ENCODE measurements around the gene RNU5D-1.

DNA sequence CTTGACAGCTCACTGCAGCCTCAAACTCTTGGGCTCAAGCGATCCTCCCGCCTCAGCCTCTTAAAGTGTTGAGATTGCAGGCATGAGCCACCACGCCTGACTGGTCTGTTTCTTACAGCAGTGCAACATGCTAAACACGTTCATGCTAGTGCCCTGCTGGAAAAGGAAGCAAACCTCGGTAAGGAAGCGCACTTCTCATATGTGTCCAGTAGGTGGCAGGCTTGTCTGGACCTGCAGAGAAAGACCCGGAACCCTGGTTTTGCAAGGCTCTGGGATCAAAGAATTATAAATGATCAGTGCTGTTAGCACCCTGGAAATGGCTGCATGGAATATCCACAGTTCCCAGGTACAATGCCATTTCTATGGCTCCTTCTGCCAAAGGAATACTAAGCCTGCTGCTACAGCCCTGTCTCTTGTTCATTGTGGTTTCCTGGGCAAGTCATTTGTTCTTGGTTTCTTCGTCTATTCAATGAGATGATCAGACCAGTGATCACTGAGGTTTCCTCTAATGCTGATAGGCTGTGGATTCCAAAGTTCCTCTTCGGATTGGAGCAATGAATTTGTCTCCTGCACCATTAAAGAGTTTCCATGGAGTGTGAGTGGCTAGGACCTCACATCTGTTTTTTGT lies 15.9 kb downstream of the RNU5D-1 start:
- TF ChIP-seq, protein P1, sequence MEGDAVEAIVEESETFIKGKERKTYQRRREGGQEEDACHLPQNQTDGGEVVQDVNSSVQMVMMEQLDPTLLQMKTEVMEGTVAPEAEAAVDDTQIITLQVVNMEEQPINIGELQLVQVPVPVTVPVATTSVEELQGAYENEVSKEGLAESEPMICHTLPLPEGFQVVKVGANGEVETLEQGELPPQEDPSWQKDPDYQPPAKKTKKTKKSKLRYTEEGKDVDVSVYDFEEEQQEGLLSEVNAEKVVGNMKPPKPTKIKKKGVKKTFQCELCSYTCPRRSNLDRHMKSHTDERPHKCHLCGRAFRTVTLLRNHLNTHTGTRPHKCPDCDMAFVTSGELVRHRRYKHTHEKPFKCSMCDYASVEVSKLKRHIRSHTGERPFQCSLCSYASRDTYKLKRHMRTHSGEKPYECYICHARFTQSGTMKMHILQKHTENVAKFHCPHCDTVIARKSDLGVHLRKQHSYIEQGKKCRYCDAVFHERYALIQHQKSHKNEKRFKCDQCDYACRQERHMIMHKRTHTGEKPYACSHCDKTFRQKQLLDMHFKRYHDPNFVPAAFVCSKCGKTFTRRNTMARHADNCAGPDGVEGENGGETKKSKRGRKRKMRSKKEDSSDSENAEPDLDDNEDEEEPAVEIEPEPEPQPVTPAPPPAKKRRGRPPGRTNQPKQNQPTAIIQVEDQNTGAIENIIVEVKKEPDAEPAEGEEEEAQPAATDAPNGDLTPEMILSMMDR (IDR thresholded peaks at IDR 0.05; ENCODE audit: low read depth, low read length), result peak; percentile 87
- TF ChIP-seq MYC (IDR thresholded peaks at IDR 0.05; ENCODE audit: low read depth, low read length), result no peak; the same call in 1 of the 2 replicates
- TF ChIP-seq, protein P2, sequence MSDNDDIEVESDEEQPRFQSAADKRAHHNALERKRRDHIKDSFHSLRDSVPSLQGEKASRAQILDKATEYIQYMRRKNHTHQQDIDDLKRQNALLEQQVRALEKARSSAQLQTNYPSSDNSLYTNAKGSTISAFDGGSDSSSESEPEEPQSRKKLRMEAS (IDR thresholded peaks at IDR 0.05; ENCODE audit: low read depth, low read length), result peak; percentile 43; the same call in 1 of the 2 replicates
- TF ChIP-seq POLR2A (IDR thresholded peaks at IDR 0.05; ENCODE audit: extremely low read depth, insufficient read length), result no peak

All from NB4 (cell line).